Renal cortical epithelial cell (primary cell): ENCODE measurements around the gene BPIFA2. TPM values are rescaled to one million over a fixed set of nuclear protein-coding genes. Genes with fewer than 3 reads are reported as not detected.
"Not testable (repeated sequence)": the region's sequence is repeated elsewhere in the genome, so short reads cannot be mapped to it uniquely, and the experiment has no call there.

ENCODE experiments used
- DNase-seq: peaks from one replicate; pipeline ENCODE4 v3.0.0-alpha.2; 2011; ENCODE audit warnings: low read depth
- total RNA-seq: library from RNA; depleted of rRNA; stranded (reverse); fragments of >200 nt; gene quantifications from 2 replicates; pipeline ENCODE4 v1.2.3, GENCODE V29; 2014

BPIFA2 gene
- total RNA-seq, 1 donor from 2014 or later, result not detected

DNA sequence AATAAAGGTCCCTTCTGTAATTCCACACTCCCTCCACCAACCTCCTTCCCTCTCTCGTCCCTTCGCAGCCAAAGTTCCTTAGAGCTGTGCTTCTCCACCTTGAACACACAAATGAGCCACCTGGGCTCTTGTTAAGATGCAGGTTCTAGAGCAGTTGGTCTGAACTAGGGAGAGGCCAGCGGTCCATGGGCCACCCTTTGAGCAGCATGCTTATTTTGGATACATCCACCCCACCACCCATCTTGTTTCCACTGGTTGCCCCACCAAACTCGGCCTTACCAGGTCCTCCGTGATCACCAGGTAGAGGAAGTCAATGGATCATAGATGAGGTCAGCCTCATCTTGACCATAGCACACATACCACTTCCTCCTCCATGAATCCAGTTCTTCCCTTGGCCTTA, 7.3 kb upstream of the BPIFA2 start:
- no peak for DNase-seq

DNA sequence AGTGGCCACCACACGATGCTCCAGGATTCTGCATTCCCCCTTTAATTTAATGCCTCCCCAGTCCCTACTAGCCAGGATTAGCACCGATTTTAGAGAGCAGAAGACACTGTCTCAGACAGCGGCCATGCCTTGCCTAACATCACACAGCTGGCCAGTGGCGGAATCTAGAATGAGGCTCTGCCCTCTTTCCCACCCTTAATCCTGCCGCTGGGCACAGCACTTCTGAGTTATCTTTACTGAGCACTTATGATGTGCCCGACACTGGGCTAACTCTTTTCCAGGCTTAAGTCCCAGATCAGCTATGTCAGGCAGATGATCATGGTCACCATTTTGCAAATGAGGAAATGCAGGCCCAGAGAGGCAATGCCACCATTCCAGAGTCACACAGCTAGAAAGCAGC, 5.6 kb upstream of the BPIFA2 start:
- no peak for DNase-seq

DNA sequence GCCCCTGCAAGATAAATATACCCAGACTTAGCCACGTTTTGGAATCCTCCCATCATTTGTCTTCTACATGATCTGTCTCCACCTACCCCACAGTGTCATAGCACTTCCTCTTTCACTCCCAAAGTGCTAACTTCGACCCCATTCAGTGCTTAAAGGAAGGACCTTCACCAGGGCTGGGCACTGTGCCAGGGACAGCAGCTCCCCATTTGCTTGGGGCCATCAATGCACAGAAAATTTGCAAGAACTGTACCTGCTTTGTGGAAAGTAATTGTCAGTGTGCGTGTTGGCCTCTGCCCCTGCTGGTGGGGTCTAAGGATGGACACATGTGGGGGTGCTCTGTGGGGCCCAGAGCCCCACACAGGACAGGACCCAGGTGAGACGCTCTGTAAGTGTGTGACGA, 5.2 kb upstream of the BPIFA2 start:
- DNase-seq, result no peak

DNA sequence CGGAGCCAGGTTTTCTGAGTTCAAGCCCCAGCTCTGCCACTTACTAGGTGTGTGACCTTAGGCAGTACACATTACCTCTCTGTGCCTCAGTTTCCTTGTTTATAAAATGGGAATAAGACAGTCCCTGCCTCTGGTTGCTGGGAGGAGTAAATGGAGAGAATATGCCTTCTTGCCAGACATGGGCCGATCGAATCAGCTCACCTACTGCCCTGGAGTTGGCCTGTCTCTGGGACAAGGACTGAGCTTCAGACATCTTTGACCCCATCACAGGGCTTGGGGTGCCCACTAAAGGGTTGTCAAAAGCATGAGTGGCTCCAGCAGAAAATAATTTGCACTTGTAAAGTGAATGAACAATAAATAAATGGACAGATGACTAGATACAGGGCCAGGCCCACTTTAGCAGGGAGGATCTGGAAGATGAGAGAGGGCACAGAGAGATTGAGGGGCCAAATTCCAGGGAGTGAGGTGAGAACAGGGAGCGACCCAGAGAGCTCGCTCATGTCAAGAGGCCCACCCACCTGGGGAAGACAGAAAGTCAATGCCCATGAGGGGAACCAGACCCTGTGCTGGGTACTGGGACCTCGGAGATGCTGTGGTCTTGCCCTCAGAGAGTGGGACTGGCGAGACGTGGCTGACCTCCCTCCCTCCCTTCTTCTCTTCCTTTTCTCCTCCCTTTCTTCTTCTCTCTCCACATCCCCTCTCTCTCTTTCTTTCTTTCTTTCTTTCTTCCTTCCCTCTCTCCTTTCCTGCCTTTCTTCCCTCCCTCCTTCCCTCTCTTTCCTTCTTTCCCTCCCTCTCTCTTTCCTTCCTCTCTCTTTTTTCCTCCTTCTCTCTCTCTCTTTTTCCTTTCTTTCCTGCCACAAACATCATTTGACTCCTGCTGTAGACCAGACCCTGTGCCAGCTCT, 3.9 kb upstream of the BPIFA2 start:
- no peak for DNase-seq

DNA sequence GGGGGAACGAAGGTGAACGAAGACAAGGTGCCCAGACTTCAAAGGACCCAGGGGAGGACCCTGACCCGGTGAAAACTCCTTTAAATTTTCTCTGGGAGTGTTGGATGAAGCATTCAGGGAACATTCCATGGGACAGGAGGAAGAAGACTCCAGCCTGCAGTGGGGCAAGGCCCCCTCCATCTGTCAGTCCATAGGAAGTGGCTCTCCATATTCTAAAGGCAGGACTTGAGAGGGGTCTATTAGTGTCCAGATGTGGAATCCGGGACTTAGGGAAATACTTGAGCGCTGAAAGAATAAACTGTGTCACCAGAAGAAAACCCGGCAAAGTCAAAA, 3.2 kb upstream of the BPIFA2 start:
- no peak for DNase-seq

DNA sequence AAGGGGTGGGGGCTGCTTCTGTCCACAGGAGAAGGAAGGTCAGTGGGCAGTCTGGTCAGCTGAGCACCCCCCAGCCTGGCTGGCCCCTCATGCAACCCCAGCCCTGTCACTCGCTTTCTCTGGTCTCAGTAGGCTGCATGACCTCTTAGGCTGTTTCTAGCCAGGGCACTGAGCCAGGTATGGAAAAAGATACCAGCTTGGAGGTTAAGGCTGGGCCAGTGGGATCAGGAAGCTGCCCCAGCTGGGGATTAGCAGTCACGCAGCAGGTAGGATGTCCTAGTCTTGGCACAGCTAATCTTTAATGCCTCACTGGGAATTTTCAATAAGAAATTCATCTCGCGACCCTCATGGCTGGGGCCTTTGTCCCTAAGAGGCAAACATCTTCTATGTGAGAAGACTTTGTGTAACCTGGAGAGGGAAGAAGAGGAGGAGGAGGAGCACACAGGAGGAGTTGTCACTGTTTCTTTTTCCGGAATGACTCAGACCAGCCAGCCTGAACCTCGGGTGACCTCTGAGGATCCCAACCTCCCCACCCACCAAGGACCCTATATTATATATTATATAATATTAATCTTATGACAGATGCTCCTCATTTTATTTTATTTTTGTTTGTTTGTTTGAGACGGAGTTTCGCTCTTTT, 2.4 kb upstream of the BPIFA2 start:
- DNase-seq, result no peak

DNA sequence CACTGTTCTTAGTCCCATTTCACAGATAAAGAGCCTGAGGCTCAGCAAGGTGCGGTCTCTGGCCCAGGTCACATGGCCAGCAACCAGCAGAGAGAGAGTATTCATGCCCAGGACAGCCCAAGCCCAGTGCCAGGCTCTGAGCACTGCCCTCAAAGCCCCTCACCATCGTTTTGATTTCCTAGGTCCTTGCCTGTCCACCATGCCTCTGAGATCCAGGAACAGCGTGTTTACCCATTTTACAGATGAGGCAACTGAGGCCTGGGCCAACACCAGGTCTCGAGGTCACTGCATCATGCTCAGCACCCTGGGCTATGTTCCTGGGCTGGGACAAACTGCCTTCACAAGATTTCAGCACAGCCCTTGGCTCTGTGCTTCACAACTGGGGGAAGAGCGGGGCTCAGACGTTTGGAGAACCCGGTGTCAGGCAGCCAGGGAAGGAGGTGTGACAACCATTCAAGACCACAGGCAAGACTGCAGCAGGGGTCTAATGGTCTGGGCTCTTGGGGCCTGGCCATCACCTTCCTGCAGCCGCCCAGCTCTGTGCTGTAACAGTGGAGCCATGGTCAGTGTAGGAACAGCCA, 1.3 kb upstream of the BPIFA2 start:
- no peak for DNase-seq

DNA sequence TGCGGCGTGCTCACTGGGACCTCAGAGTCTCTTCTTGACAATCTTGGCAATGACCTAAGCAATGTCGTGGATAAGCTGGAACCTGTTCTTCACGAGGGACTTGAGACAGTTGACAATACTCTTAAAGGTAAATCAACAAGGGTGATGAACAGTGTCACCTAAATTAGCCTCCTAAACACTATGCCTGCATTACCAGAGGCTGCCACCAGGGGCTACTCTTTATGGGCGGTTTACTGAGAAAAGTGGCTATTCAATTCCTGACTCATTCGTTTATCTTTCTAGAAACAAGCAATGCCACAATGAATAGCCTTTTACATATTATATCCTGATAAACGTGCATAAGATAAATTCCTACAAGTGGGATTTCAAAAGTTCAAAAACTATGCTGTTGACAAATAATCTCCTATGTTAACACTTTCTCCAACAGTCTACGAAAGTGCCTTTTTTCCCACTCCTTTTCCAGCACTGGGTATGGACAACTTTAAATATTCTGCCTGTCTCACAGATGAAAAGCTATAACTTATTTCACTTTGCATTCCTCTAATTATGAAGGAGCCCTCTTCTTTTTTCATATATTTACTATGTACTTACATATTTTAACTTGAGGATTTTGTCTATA, 1.3 kb downstream of the BPIFA2 start:
- no peak for DNase-seq

DNA sequence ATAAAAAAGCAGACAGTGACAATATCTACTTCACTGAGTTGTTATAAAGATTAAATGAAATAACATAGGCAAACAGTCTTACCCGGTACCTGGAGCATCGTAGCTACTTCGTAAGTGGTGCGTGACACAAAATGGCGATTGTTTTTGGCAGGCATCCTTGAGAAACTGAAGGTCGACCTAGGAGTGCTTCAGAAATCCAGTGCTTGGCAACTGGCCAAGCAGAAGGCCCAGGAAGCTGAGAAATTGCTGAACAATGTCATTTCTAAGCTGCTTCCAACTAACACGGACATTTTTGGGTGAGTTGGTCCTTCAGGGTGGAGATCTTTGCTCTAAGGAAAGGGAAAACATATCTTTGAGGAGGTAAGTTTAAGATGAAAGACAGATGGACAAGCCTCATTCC, 4.8 kb downstream of the BPIFA2 start:
- no peak for DNase-seq

DNA sequence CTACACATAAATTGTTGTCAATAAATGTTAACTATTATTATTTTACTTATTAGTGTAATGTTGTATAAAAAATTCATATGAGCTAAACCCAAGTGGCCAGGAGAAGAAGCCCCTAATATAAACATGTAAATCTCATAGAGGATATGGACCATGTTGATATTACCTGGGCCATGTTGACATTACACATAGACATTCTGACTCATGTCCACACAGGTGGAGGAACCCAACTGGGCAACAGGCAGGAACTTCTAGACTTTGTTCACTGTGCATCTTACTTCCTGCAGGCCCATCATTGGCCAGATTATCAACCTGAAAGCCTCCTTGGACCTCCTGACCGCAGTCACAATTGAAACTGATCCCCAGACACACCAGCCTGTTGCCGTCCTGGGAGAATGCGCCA, 7.2 kb downstream of the BPIFA2 start:
- no peak for DNase-seq

DNA sequence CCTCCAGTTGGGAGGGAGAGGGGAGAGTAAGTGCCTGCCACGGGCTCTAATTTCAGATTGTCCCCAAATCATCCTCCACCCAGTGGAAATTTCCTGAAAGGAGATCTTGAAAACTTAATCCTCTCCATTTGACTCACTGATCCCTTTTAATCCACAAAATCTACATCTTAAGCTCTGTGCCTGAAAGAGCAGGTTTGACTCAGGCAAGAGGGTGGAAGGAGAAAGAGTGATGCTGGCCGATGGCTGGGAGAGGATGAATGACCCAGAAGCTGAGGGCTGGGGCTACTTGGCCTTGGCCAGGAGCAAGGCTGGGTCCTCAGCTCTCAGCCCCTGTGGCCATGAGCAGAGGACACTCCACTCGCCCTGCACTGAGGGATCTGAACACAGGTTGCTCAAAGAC, 8.1 kb downstream of the BPIFA2 start:
- DNase-seq, result no peak

DNA sequence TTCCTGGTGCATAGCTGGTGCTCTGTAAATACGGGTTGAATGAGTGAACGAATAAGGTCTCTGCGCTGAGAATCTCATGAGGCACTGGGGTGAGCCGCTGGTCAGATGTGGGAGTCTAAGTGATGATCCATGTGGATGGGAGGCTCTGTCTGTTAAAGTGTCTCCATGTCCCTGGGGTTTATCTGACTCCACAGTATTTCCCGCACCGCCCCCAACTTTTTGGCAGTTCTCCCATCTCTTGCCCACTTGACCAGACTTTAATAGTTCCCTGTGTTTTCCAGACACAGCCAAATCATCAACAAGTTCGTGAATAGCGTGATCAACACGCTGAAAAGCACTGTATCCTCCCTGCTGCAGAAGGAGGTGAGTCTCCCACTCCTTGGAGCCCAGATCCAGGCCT, 9.9 kb downstream of the BPIFA2 start:
- DNase-seq, result no peak

DNA sequence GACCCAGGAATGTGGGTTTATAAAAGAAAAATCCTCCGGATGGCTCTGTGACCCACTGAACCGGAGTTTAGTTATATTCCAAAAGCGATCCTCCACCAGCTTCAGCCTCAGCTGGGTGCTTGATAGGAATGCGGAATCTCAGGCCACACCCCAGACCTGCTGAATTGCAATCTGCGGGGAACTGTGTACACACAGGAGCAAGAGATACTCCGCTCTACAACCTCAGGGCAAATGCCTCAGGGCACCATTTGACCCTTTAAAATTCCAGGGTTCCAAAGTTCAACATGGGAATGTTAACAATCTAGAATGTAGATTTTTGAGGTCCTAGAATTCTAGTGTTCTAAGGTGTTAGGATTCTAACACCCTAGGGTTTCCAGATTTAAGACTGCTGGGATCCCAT, 10.8 kb downstream of the BPIFA2 start:
- peak; percentile 47 for DNase-seq

DNA sequence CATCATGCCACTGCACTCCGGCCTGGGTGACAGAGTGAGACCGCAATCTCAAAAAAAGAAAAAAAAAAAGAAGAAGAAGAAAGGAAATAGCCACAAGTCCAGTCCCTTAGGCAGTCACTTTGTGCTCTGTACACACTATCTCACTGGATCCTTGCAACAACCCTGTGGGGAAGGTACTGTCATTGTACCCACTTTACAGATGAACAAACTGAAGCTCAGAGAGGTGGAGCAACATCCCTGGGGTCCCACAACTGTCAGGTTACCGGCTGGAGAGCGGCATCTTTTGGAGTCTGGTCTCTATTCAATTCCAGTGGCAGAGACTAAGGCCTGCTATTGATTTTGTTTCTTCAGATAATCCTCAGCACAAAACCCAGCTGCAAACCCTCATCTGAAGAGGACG, 12.2 kb downstream of the BPIFA2 start:
- DNase-seq, result no peak

DNA sequence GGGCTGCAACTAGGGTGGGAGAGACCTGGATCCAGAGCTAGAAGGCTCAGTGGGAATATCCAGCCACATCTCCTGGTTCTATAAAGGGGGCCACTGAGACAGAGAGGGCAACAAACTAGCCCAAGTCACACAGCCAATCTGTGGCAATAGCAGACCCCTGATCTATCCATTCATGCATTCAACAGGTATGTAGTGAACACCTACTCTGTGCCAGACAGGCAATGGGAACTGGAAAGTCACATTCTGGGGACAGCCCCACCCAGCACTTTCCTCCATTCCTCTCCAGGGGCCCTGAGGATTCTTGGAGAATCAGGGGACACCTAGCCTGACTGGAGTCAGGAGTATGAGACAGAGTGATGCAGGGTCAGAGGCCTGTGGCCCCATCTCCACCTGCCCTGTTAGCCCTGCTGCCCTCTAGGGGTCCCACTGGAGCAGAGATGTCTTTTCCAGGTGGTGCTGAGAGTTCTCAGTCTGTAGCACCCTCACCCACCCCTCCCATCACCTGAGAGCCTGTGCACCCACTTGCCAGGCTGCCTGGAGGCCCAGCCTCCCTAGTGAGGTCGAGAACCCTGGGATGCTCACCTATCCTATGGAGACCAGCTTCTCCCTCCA, 13.6 kb downstream of the BPIFA2 start:
- no peak for DNase-seq

DNA sequence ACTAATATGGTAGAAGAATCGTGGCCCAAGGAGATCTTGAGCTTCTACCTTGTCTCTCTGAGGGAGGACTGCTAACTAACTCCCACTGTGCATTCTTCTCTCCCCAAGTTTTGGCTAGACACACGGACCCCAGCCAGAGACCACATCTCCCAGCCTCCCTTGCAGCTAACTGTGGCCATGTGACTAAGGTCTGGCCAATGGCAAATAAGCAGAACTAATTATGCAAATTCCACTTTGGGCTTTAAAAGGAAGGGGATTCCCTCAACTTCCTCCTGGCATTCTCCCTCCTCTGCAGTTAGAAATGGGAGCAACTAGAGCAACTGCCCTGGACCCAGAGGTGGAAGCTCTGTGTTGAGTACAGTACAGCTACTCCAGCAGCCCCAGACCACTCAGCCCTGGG, 15.4 kb downstream of the BPIFA2 start:
- no peak for DNase-seq

DNA sequence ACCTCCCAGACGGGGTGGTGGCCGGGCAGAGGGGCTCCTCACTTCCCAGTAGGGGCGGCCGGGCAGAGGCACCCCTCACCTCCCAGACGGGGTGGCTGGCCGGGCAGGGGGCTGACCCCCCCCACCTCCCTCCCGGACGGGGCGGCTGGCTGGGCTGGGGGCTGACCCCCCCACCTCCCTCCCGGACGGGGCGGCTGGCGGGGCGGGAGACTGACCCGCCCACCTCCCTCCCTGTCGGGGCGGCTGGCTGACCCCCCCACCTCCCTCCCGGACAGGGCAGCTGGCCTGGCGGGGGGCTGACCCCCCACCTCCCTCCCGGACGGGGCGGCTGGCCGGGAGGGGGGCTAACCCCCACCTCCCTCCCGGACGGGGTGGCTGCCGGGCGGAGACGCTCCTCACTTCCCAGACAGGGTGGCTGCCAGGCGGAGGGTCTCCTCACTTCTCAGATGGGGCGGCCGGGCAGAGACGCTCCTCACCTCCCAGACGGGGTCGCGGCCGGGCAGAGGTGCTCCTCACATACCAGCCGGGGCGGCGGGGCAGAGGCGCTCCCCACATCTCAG, 17.2 kb downstream of the BPIFA2 start:
- DNase-seq, result not testable (repeated sequence)

DNA sequence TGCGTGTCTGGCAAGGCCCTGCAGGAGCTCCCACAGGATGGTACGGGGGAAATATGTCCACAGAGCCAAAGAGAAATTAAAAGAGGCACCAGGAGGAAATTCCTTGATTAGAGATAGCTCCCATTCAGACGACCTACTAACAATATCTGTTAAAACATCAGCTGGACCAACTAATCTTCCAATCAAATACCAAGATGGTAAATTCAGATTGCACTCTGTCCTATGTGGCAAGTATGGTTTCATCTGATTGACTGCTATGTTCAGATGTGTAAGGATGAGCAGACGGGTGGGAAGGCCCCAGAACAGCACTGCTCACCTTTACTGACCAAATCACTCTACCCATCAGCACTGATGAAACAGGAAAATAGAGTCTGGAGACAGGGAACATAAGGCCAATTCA, 19.5 kb downstream of the BPIFA2 start:
- no peak for DNase-seq

DNA sequence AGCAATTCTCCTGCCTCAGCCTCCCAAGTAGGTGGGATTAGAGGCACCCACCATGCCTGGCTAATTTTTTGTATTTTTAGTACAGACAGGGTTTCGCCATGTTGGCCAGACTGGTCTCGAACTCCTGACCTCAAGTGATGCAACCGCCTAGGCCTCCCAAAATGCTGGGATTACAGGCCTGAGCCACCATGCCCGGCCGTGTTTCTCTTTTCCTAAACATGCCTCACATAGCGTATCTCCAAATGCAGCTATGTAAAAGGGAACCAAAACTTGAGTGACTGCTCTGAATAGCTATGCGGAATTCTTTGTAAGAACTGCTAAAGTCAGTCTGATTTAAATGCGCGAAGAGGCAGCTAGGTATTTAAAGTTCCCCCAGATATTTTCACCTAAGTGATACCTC, 20.5 kb downstream of the BPIFA2 start:
- DNase-seq, result no peak

DNA sequence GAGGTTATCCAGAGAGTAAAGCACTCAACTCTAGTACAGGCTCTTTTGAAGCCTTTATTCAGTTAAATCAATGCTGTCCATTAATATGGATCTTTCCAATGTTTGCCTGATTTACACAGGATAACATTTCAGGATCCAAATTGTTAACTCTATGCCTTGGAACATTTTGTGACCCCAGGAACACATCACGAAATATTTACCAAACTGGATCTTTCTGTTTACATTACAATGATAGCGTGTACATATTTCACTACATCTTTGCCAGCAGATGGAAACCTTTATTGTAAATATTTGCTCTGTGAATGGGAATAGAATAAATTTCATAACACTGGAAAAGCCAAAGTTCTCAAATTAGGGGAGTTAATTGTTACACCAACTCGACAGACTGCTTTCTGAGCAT, 23.5 kb downstream of the BPIFA2 start:
- no peak for DNase-seq

DNA sequence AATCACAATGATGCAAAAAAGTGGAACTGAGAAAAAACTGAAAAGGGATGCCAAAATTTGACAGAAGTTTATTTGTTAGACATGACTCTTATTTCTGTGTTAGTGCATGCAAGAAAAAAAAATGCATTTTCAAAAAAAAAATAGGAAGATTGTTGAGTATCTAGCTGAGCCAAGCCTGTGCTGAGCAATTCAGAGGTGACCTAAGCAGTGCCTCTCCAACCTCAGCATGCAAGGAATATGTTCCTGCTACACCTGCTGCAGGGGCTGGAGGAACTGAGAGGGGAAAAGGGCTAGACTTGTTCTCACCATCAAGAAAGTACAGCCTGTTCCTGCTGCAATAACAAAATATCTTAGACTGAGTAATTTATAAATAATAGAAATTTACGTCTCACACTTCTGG, 24.0 kb downstream of the BPIFA2 start:
- no peak for DNase-seq

DNA sequence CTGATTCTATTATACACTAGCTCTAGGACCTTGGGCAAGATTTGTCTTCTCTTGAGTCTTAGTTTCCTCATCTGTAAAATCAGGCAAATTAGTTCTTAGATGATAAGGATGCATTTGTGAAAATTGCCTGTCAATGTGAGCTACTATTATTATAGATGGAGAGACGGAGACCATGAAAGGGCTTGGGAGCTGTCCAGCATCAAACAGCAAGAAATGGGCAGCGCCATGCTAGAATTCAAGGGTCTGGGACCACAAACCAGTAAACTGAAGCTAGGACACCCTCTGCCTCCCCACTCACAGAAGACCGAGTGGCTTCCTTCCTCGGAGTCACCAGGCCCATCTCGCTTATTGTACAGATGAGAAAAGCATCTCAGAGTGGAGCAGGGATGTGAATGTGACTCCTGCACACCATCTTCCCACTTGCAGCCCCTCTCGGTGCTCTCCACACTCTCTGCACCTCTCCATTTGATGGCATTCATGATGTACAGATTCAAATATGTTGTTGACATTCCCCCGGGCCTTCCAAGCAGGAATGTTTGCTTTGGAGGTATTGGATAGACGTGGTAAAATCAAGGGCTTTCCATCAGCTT, 25.0 kb downstream of the BPIFA2 start:
- no peak for DNase-seq
